ENCODE data around the gene TANGO2.

The TANGO2 gene

GRCh38 chr22:20001082-20001638, 19.8 kb upstream of the TANGO2 start:
- H3K36me3 ChIP-seq (replicated peaks in 1 of 2; ENCODE audit: control insufficient read depth in 2 of 2, insufficient read depth in 2 of 2, low read length in 2 of 2): no peaks in the 10 kb centered on the region
- no peaks in the 10 kb centered on the region for H3K27me3 ChIP-seq (ENCODE audit: control insufficient read depth in 3 of 3, insufficient read depth in 3 of 3, low read depth in 1 of 3, low read length in 3 of 3)
- peak overlapping the region in 1 of 2 donors; percentile 13 for H3K4me3 ChIP-seq (ENCODE audit: low read length in 2 of 2)
- H3K4me2 ChIP-seq (ENCODE audit: insufficient read depth, low read length, poor library complexity, severe bottlenecking): no peak overlapping the region
- DNase-seq (ENCODE audit: low spot score): no peak
- H3K4me1 ChIP-seq (ENCODE audit: control insufficient read depth in 2 of 2, insufficient read depth in 1 of 2, low read depth in 1 of 2, low read length in 2 of 2): peaks cover 38 to 54% of the 10 kb centered on the region in 2 donors
- H2AK5ac ChIP-seq (ENCODE audit: low read depth, low read length): peak overlapping the region; percentile 87
- H3K23ac ChIP-seq (ENCODE audit: low read depth, low read length, poor library complexity): peak overlapping the region; percentile 57
- no peak overlapping the region for H2AFZ ChIP-seq (ENCODE audit: low read length)
- H3K4ac ChIP-seq (ENCODE audit: low read length): no peak overlapping the region
- H2BK5ac ChIP-seq (ENCODE audit: low read length): peak overlapping the region; percentile 29
- no peak overlapping the region for H4K8ac ChIP-seq (ENCODE audit: low read depth, low read length)
- H2BK120ac ChIP-seq (ENCODE audit: low read depth, low read length): no peak overlapping the region
- no peak overlapping the region for H4K91ac ChIP-seq (ENCODE audit: low read depth, low read length, poor library complexity)
- no peaks in the 10 kb centered on the region for H3K79me1 ChIP-seq (ENCODE audit: low read depth, low read length)
- peak overlapping the region; percentile 1 for H2BK12ac ChIP-seq (ENCODE audit: low read length)
- no CpG with 5 or more reads among the region's 11 CpGs for WGBS, 2 donors (ENCODE audit: extremely low coverage in 2 of 2, insufficient read length in 2 of 2, insufficient replicate concordance in 1 of 2)
- H3K14ac ChIP-seq (ENCODE audit: low read length): no peak overlapping the region
- peak overlapping the region; percentile 41 for H3K18ac ChIP-seq (ENCODE audit: low read length)
- no peak overlapping the region for H3K9ac ChIP-seq (ENCODE audit: low read depth, low read length, poor library complexity)
- H2BK15ac ChIP-seq (ENCODE audit: low read length): no peak overlapping the region
- H3K9me3 ChIP-seq (replicated peaks in 1 of 2; ENCODE audit: control insufficient read depth in 2 of 2, insufficient read depth in 1 of 2, low read depth in 1 of 2, low read length in 2 of 2): peaks cover 2 to 19% of the 10 kb centered on the region in 2 donors
- no peak overlapping the region for H3K27ac ChIP-seq (replicated peaks; ENCODE audit: low read length)

- no peak for DNase-seq (ENCODE audit: low spot score)
Observed at GRCh38 chr22:20002128-20002527, 18.8 kb upstream of the TANGO2 start.

GRCh38 chr22:20002636-20003035, 18.3 kb upstream of the TANGO2 start:
- Histone ChIP-seq H3K27ac (replicated peaks; ENCODE audit: low read length) (no peak overlapping the region), H4K8ac (ENCODE audit: low read depth, low read length) (no peak overlapping the region)
- WGBS, 2 donors (ENCODE audit: extremely low coverage in 2 of 2, insufficient read length in 2 of 2, insufficient replicate concordance in 1 of 2): no CpG with 5 or more reads among the region's 2 CpGs

More at GRCh38 chr22:20002128-20002527, 18.8 kb upstream of the TANGO2 start:
- H3K4ac ChIP-seq (ENCODE audit: low read length): no peak overlapping the region
- H2BK12ac ChIP-seq (ENCODE audit: low read length): no peak overlapping the region
- H2BK5ac ChIP-seq (ENCODE audit: low read length): no peak overlapping the region
- H3K36me3 ChIP-seq (replicated peaks in 1 of 2; ENCODE audit: control insufficient read depth in 2 of 2, insufficient read depth in 2 of 2, low read length in 2 of 2): no peaks in the 10 kb centered on the region
- H2BK15ac ChIP-seq (ENCODE audit: low read length): no peak overlapping the region
- no peaks in the 10 kb centered on the region for H3K79me1 ChIP-seq (ENCODE audit: low read depth, low read length)
- H3K23ac ChIP-seq (ENCODE audit: low read depth, low read length, poor library complexity): no peak overlapping the region
- peak overlapping the region; percentile 76 for H2AFZ ChIP-seq (ENCODE audit: low read length)
- H3K18ac ChIP-seq (ENCODE audit: low read length): peak overlapping the region; percentile 66
- H3K27me3 ChIP-seq (ENCODE audit: control insufficient read depth in 3 of 3, insufficient read depth in 3 of 3, low read depth in 1 of 3, low read length in 3 of 3): no peaks in the 10 kb centered on the region
- peaks cover 34 to 49% of the 10 kb centered on the region in 2 donors for H3K4me1 ChIP-seq (ENCODE audit: control insufficient read depth in 2 of 2, insufficient read depth in 1 of 2, low read depth in 1 of 2, low read length in 2 of 2)
- H3K27ac ChIP-seq (replicated peaks; ENCODE audit: low read length): no peak overlapping the region
- no peak overlapping the region for H3K9ac ChIP-seq (ENCODE audit: low read depth, low read length, poor library complexity)
- H3K14ac ChIP-seq (ENCODE audit: low read length): no peak overlapping the region
- WGBS, 2 donors (ENCODE audit: extremely low coverage in 2 of 2, insufficient read length in 2 of 2, insufficient replicate concordance in 1 of 2): no CpG with 5 or more reads among the region's 9 CpGs
- no peak overlapping the region for H3K4me2 ChIP-seq (ENCODE audit: insufficient read depth, low read length, poor library complexity, severe bottlenecking)
- H2BK120ac ChIP-seq (ENCODE audit: low read depth, low read length): no peak overlapping the region
- H4K8ac ChIP-seq (ENCODE audit: low read depth, low read length): no peak overlapping the region
- no peak overlapping the region for H3K4me3 ChIP-seq (ENCODE audit: low read length in 2 of 2)
- H2AK5ac ChIP-seq (ENCODE audit: low read depth, low read length): peak overlapping the region; percentile 25
- no peak overlapping the region for H4K91ac ChIP-seq (ENCODE audit: low read depth, low read length, poor library complexity)
- peaks cover 2 to 19% of the 10 kb centered on the region in 2 donors for H3K9me3 ChIP-seq (replicated peaks in 1 of 2; ENCODE audit: control insufficient read depth in 2 of 2, insufficient read depth in 1 of 2, low read depth in 1 of 2, low read length in 2 of 2)

GRCh38 chr22:20003304-20003703, 17.6 kb upstream of the TANGO2 start:
- Histone ChIP-seq H3K14ac (ENCODE audit: low read length) (no peak overlapping the region), H3K79me1 (ENCODE audit: low read depth, low read length) (no peaks in the 10 kb centered on the region), H3K9me3 (replicated peaks in 1 of 2; ENCODE audit: control insufficient read depth in 2 of 2, insufficient read depth in 1 of 2, low read depth in 1 of 2, low read length in 2 of 2) (peaks cover 2 to 19% of the 10 kb centered on the region in 2 donors), H3K27ac (replicated peaks; ENCODE audit: low read length) (no peak overlapping the region), H2AFZ (ENCODE audit: low read length) (no peak overlapping the region), H2BK15ac (ENCODE audit: low read length) (no peak overlapping the region), H4K91ac (ENCODE audit: low read depth, low read length, poor library complexity) (no peak overlapping the region), H2BK12ac (ENCODE audit: low read length) (no peak overlapping the region), H3K4ac (ENCODE audit: low read length) (no peak overlapping the region), H3K4me1 (ENCODE audit: control insufficient read depth in 2 of 2, insufficient read depth in 1 of 2, low read depth in 1 of 2, low read length in 2 of 2) (peaks cover 27 to 37% of the 10 kb centered on the region in 2 donors), H3K27me3 (ENCODE audit: control insufficient read depth in 3 of 3, insufficient read depth in 3 of 3, low read depth in 1 of 3, low read length in 3 of 3) (no peaks in the 10 kb centered on the region), H3K36me3 (replicated peaks in 1 of 2; ENCODE audit: control insufficient read depth in 2 of 2, insufficient read depth in 2 of 2, low read length in 2 of 2) (no peaks in the 10 kb centered on the region), H2AK5ac (ENCODE audit: low read depth, low read length) (no peak overlapping the region), H4K8ac (ENCODE audit: low read depth, low read length) (no peak overlapping the region), H3K18ac (ENCODE audit: low read length) (no peak overlapping the region), H3K4me3 (ENCODE audit: low read length in 2 of 2) (no peak overlapping the region), H2BK120ac (ENCODE audit: low read depth, low read length) (no peak overlapping the region), H3K4me2 (ENCODE audit: insufficient read depth, low read length, poor library complexity, severe bottlenecking) (no peak overlapping the region), H2BK5ac (ENCODE audit: low read length) (no peak overlapping the region), H3K9ac (ENCODE audit: low read depth, low read length, poor library complexity) (no peak overlapping the region), H3K23ac (ENCODE audit: low read depth, low read length, poor library complexity) (no peak overlapping the region)
- DNase-seq (ENCODE audit: low spot score): no peak
- WGBS, 2 donors (ENCODE audit: extremely low coverage in 2 of 2, insufficient read length in 2 of 2, insufficient replicate concordance in 1 of 2): no CpG with 5 or more reads among the region's 1 CpG

More at GRCh38 chr22:20002636-20003035, 18.3 kb upstream of the TANGO2 start:
- Histone ChIP-seq H3K23ac (ENCODE audit: low read depth, low read length, poor library complexity) (no peak overlapping the region), H2AK5ac (ENCODE audit: low read depth, low read length) (no peak overlapping the region), H3K27me3 (ENCODE audit: control insufficient read depth in 3 of 3, insufficient read depth in 3 of 3, low read depth in 1 of 3, low read length in 3 of 3) (no peaks in the 10 kb centered on the region), H3K36me3 (replicated peaks in 1 of 2; ENCODE audit: control insufficient read depth in 2 of 2, insufficient read depth in 2 of 2, low read length in 2 of 2) (no peaks in the 10 kb centered on the region), H3K4me1 (ENCODE audit: control insufficient read depth in 2 of 2, insufficient read depth in 1 of 2, low read depth in 1 of 2, low read length in 2 of 2) (peaks cover 33 to 44% of the 10 kb centered on the region in 2 donors), H4K91ac (ENCODE audit: low read depth, low read length, poor library complexity) (no peak overlapping the region), H2BK5ac (ENCODE audit: low read length) (no peak overlapping the region), H3K9ac (ENCODE audit: low read depth, low read length, poor library complexity) (no peak overlapping the region), H2BK15ac (ENCODE audit: low read length) (no peak overlapping the region), H2BK120ac (ENCODE audit: low read depth, low read length) (no peak overlapping the region), H3K79me1 (ENCODE audit: low read depth, low read length) (no peaks in the 10 kb centered on the region), H2AFZ (ENCODE audit: low read length) (peak overlapping the region; percentile 76), H2BK12ac (ENCODE audit: low read length) (no peak overlapping the region), H3K4me2 (ENCODE audit: insufficient read depth, low read length, poor library complexity, severe bottlenecking) (no peak overlapping the region), H3K18ac (ENCODE audit: low read length) (no peak overlapping the region), H3K14ac (ENCODE audit: low read length) (no peak overlapping the region), H3K4me3 (ENCODE audit: low read length in 2 of 2) (no peak overlapping the region), H3K9me3 (replicated peaks in 1 of 2; ENCODE audit: control insufficient read depth in 2 of 2, insufficient read depth in 1 of 2, low read depth in 1 of 2, low read length in 2 of 2) (peaks cover 2 to 19% of the 10 kb centered on the region in 2 donors), H3K4ac (ENCODE audit: low read length) (no peak overlapping the region)
- no peak for DNase-seq (ENCODE audit: low spot score)
